Body of pancreas (tissue), 4 donors: ENCODE results near the gene SH2D3A.

Experiments
- CTCF ChIP-seq, 7 experiments: fragments of 450-650 bp in 4 of 7; fragments of 200-600 bp in 3 of 7; sonication (generic) in 3 of 7; IDR thresholded peaks; one replicate each; pipeline ENCODE4 v1.5.1; 2016 to 2019; ENCODE audit warnings: antibody characterized with exemption in 7 of 7
- POLR2A ChIP-seq, 3 donors: fragments of 450-650 bp; IDR thresholded peaks; one replicate each; pipeline ENCODE4 v1.6.1; 2016; ENCODE audit warnings: antibody characterized with exemption in 3 of 3, mild to moderate bottlenecking in 2 of 3

GRCh38 chr19:6730941-6731670, 36.1 kb downstream of the SH2D3A start:
- no peak for TF ChIP-seq CTCF (IDR thresholded peaks at IDR 0.05)
- TF ChIP-seq POLR2A (IDR thresholded peaks at IDR 0.05), result no peak
